ENCODE data around the gene STAT5A. TPM values are rescaled to one million over a fixed set of nuclear protein-coding genes. Genes with fewer than 3 reads are reported as not detected.

The STAT5A gene
- total and polyA plus RNA-seq, 8 donors = 10.5 to 19.8 (median 14.5) TPM

DNA sequence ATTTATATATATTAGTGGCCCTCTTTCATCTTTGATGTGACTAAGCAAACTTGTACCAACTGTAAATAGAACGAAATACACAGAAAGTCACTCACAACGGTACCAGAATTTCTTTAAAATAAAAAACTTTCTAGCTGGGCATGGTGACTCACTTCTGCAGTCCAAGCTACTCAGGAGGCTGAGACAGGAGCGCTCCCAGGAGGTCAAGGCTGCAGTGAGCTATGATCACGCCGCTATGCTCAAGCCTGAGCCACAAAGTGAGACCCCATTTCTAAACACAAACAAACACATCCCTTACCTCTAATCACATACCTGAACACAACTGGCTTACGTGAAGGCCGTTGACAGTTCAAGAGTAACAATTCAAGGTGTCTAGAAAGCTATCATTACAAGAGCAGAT, 41.8 kb upstream of the STAT5A start:
- 37 to 47% methylated on average over 7 of the region's 7 CpGs for WGBS, 2 donors
- H3K27me3 ChIP-seq = no peaks in the 10 kb centered on the region

DNA sequence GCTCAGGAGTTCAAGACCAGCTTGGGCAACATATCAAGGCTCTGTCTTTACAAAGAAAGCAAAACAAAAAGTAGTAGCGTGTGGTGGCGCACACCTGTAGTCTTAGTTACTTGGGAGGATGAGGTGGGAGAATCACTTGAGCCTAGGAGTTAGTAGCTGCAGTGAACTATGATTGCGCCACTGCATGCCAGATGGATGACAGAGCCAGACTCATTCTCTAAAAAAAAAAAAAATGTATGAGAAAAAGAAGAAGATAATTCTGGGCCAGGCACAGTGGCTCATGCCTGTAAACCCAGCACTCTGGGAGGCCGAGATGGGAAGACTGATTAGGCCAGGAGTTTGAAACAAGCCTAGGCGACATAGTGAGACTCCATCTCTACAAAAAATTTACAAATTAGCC, 40.6 kb upstream of the STAT5A start:
- Histone ChIP-seq H3K27ac (peak overlapping the region in 3 of 4 donors; percentile 64 to 86 (median 84)), H3K4me1 (peaks cover 4 to 31% (median 13%) of the 10 kb centered on the region in 3 donors), H3K9me3 (no peaks in the 10 kb centered on the region), H3K4me3 (no peak overlapping the region), H3K27me3 (no peaks in the 10 kb centered on the region), H3K36me3 (no peaks in the 10 kb centered on the region)
- ATAC-seq (peak in 1 of 4 donors; percentile 16), FAIRE-seq (no peak), DNase-seq (no peak)
- intact Hi-C loops (cut with DNase I) = no loop called here
- WGBS, 2 donors = 91 to 95% methylated on average over 5 of the region's 5 CpGs
- TF ChIP-seq, protein P1, sequence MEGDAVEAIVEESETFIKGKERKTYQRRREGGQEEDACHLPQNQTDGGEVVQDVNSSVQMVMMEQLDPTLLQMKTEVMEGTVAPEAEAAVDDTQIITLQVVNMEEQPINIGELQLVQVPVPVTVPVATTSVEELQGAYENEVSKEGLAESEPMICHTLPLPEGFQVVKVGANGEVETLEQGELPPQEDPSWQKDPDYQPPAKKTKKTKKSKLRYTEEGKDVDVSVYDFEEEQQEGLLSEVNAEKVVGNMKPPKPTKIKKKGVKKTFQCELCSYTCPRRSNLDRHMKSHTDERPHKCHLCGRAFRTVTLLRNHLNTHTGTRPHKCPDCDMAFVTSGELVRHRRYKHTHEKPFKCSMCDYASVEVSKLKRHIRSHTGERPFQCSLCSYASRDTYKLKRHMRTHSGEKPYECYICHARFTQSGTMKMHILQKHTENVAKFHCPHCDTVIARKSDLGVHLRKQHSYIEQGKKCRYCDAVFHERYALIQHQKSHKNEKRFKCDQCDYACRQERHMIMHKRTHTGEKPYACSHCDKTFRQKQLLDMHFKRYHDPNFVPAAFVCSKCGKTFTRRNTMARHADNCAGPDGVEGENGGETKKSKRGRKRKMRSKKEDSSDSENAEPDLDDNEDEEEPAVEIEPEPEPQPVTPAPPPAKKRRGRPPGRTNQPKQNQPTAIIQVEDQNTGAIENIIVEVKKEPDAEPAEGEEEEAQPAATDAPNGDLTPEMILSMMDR (IDR thresholded peaks at IDR 0.05) = no peak

More for the DNA sequence above, 41.8 kb upstream of the STAT5A start:
- H3K36me3 ChIP-seq = no peaks in the 10 kb centered on the region
- intact Hi-C loops (cut with DNase I) = no loop called here
- no peak overlapping the region for H3K4me3 ChIP-seq
- FAIRE-seq = no peak
- DNase-seq = peak in 4 of 6 donors; percentile 39 to 57 (median 49)
- H3K4me1 ChIP-seq = peaks cover 4 to 31% (median 13%) of the 10 kb centered on the region in 3 donors
- TF ChIP-seq, protein P1 (IDR thresholded peaks at IDR 0.05) = no peak
- H3K27ac ChIP-seq = peak overlapping the region in 3 of 4 donors; percentile 12 to 84 (median 28)
- no peaks in the 10 kb centered on the region for H3K9me3 ChIP-seq
- peak; percentile 66 to 69 (median 67) for ATAC-seq

DNA sequence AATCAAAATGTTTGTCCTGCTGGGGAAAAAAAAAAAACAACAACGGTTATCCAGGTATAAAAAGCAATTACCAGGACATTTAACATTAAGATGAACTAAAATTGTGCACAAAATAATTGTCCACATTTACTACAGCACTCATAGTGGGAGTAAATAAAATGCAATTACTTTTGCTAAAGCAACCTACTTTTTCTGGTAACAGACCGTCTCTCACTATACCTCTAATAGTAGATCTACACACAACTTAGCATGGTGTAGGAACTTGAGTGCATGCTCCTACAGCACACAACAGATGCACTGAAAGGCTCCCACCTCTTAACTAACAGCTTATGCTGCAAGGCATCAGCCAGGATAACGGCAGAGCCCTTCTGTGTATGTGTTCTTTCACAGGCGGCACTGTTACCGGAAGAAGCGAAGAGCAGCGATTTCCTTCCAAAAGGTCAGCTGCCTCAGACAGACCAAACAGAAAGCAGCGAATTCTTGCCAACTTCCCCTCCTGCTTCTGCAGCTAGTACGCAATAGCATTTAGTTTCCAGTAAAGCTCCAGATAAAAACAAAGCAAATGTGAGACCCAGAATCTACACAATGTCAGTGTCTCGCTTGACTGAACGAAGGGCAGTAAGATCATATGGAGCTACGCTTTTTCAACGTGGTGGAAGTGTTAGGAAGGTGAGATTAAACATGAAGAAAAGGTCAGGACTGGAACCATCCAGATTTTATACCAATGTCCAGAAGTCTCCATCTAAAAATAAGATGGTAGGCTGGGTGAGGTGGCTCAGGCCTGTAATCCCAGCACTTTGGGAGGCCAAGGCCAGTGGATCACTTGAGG, 39.7 kb upstream of the STAT5A start:
- H3K36me3 ChIP-seq = no peaks in the 10 kb centered on the region

GRCh38 chr17:42249681-42250446, 38.4 kb upstream of the STAT5A start:
- peaks cover 4 to 31% (median 13%) of the 10 kb centered on the region in 3 donors for H3K4me1 ChIP-seq
- 88 to 92% methylated on average over 14 of the region's 14 CpGs for WGBS, 2 donors

More for the DNA sequence above, 39.7 kb upstream of the STAT5A start:
- DNase-seq (peak in 4 of 6 donors; percentile 55 to 88 (median 80)), FAIRE-seq (peak; percentile 20), ATAC-seq (peak; percentile 90 to 97 (median 93))
- TF ChIP-seq, protein P1 (IDR thresholded peaks at IDR 0.05) = no peak
- whole genome bisulfite sequencing, 2 donors = 45 to 49% methylated on average over 13 of the region's 13 CpGs
- Histone ChIP-seq H3K4me3 (peak overlapping the region in 1 of 4 donors; percentile 14), H3K27ac (peak overlapping the region; percentile 40 to 86 (median 74)), H3K4me1 (peaks cover 4 to 31% (median 13%) of the 10 kb centered on the region in 3 donors), H3K9me3 (no peaks in the 10 kb centered on the region), H3K27me3 (no peaks in the 10 kb centered on the region)
- intact Hi-C loops (cut with DNase I) = no loop called here

More at GRCh38 chr17:42249681-42250446, 38.4 kb upstream of the STAT5A start:
- H3K36me3 ChIP-seq = no peaks in the 10 kb centered on the region
- DNase-seq (no peak), ATAC-seq (no peak), FAIRE-seq (no peak)
- intact Hi-C loops (cut with DNase I) = no loop called here
- H3K9me3 ChIP-seq = no peaks in the 10 kb centered on the region
- TF ChIP-seq, protein P1 (IDR thresholded peaks at IDR 0.05) = no peak
- peak overlapping the region in 3 of 4 donors; percentile 64 to 86 (median 84) for H3K27ac ChIP-seq
- no peaks in the 10 kb centered on the region for H3K27me3 ChIP-seq
- no peak overlapping the region for H3K4me3 ChIP-seq

Measured in pancreas (tissue), 10 donors.